ENCODE data around the gene USP46. TPM values are rescaled to one million over a fixed set of nuclear protein-coding genes. Genes with fewer than 3 reads are reported as not detected.

USP46 gene
- total and polyA plus RNA-seq, 2 of the 4 experiments (the other 2 are of a cell fraction) = 9.3 to 15.4 TPM

- H2AFZ ChIP-seq (replicated peaks; ENCODE audit: low read length, poor library complexity) = no peak overlapping the region
- no peak overlapping the region for H3K14ac ChIP-seq (replicated peaks; ENCODE audit: low read depth, low read length)
- in situ Hi-C loops (cut with MboI; ENCODE audit: low sequenced_read_pairs) (no loop called here), dilution Hi-C loops (cut with HindIII; ENCODE audit: low sequenced_read_pairs, unreplicated experiment) (no loop called here), intact Hi-C loops (cut with micrococcal nuclease) (no loop called here)
- H4K91ac ChIP-seq (ENCODE audit: insufficient read depth, low read depth, low read length) = no peak overlapping the region
- no peaks in the 10 kb centered on the region for H3K27me3 ChIP-seq (ENCODE audit: control insufficient read depth, insufficient read depth, low read length)
- POLR2A ChIA-PET (ENCODE audit: unreplicated experiment) = no interaction called here
- H3K79me1 ChIP-seq (ENCODE audit: low read depth in 1 of 2, low read length in 2 of 2) = peaks cover 12 to 17% of the 10 kb centered on the region in 2 experiments; a peak in 3 of 4 replicates
- H4K20me1 ChIP-seq (ENCODE audit: insufficient read depth, low read length) = no peaks in the 10 kb centered on the region
- no peak overlapping the region for H3K4ac ChIP-seq (ENCODE audit: low read depth, low read length)
- ATAC-seq (ENCODE audit: low read depth) (no peak), DNase-seq (no peak)
- no peak overlapping the region for H3K56ac ChIP-seq (ENCODE audit: extremely low read depth, insufficient read depth, low read length)
- H3K9me1 ChIP-seq (ENCODE audit: insufficient read depth, low read length) = peaks cover 7% of the 10 kb centered on the region; the same call in 1 of the 2 replicates
- H4K5ac ChIP-seq (ENCODE audit: low read depth, low read length) = no peak overlapping the region
- BruUV-seq (replicated peaks) = no TSS peak
- no peak overlapping the region for H4K8ac ChIP-seq (ENCODE audit: low read depth in 2 of 2, low read length in 2 of 2)
- no peaks in the 10 kb centered on the region for H3K4me1 ChIP-seq (ENCODE audit: control insufficient read depth, insufficient read depth, low read length)
- H3K36me3 ChIP-seq (ENCODE audit: control insufficient read depth, insufficient read depth, low read length) = peaks cover 26% of the 10 kb centered on the region
- H2AK9ac ChIP-seq (replicated peaks; ENCODE audit: low read depth, low read length, poor library complexity) = no peak overlapping the region
- no peak overlapping the region for H2BK5ac ChIP-seq (ENCODE audit: low read depth, low read length, poor library complexity, severe bottlenecking)
- no peak overlapping the region for H3K4me2 ChIP-seq (ENCODE audit: low read depth, low read length)
- H3K18ac ChIP-seq (ENCODE audit: low read depth, low read length) = no peak overlapping the region
- CTCF ChIA-PET = interaction anchor here (0.5 kb wide), 1 partner anchor 17 kb away, joined by 3 read pairs; no protein-coding TSS in a partner anchor
- H2BK15ac ChIP-seq (ENCODE audit: low read depth, low read length) = no peak overlapping the region
- H3K9ac ChIP-seq (ENCODE audit: low read depth, low read length) = no peak overlapping the region
- H3K4me3 ChIP-seq (ENCODE audit: insufficient read depth, low read depth, low read length) = no peak overlapping the region
- H3K27ac ChIP-seq (ENCODE audit: insufficient read depth, low read length) = no peak overlapping the region
- H3K23ac ChIP-seq (ENCODE audit: low read depth, low read length) = no peak overlapping the region
- WGBS, 2 experiments (ENCODE audit: extremely low coverage in 2 of 2, insufficient read length in 1 of 2) = no CpG with 5 or more reads among the region's 1 CpG
- TF ChIP-seq RAD21 (IDR thresholded peaks at IDR 0.05; ENCODE audit: low read length) = no peak
- TF ChIP-seq, protein P1, sequence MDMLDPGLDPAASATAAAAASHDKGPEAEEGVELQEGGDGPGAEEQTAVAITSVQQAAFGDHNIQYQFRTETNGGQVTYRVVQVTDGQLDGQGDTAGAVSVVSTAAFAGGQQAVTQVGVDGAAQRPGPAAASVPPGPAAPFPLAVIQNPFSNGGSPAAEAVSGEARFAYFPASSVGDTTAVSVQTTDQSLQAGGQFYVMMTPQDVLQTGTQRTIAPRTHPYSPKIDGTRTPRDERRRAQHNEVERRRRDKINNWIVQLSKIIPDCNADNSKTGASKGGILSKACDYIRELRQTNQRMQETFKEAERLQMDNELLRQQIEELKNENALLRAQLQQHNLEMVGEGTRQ (IDR thresholded peaks at IDR 0.05; ENCODE audit: low read depth, low read length) = no peak
- no peak for TF ChIP-seq FOS (IDR thresholded peaks at IDR 0.05; ENCODE audit: low read depth, low read length)
- no peak for TF ChIP-seq POLR2A (IDR thresholded peaks at IDR 0.05; ENCODE audit: low read depth, low read length)
- TF ChIP-seq CEBPB (IDR thresholded peaks at IDR 0.05; ENCODE audit: low read depth, low read length) = no peak
- TF ChIP-seq SMC3 (IDR thresholded peaks at IDR 0.05; ENCODE audit: low read depth, low read length) = no peak
- H2BK120ac ChIP-seq (ENCODE audit: low read depth, low read length) = no peak overlapping the region
- H2AK5ac ChIP-seq (ENCODE audit: low read depth, low read length) = no peak overlapping the region
- no peak overlapping the region for H2BK20ac ChIP-seq (ENCODE audit: low read depth, low read length)
- no peaks in the 10 kb centered on the region for H3K9me3 ChIP-seq (ENCODE audit: control insufficient read depth, insufficient read depth, low read length)
Measured at GRCh38 chr4:52612341-52612740, 46.8 kb downstream of the USP46 start.
